DMS79 treated with DMSO at 0.1 percent for 48 hours (cell line): Measurements from ENCODE around the gene GK.
"Not testable (repeated sequence)": the region's sequence is repeated elsewhere in the genome, so short reads cannot be mapped to it uniquely, and the experiment has no call there.

Experiments used
- DNase-seq: peaks from one replicate; lab custom pipeline; 2025; lab: John Stamatoyannopoulos, UW

GK gene

GRCh38 chrX:30654386-30654785, 1.2 kb downstream of the GK start:
- DNase-seq, result not testable (repeated sequence)

GRCh38 chrX:30654989-30655607, 1.9 kb downstream of the GK start:
- DNase-seq, result no peak

- no peak for DNase-seq
These were observed 2.8 kb downstream of the GK start for GRCh38 chrX:30655991-30656390.

- no peak for DNase-seq
These were observed 4.3 kb downstream of the GK start for GRCh38 chrX:30657196-30658161.

GRCh38 chrX:30659421-30659820, 6.2 kb downstream of the GK start:
- DNase-seq, result no peak

- no peak for DNase-seq
These were observed 8.0 kb downstream of the GK start for GRCh38 chrX:30661228-30661627.

- DNase-seq, result no peak
These were observed 10.1 kb downstream of the GK start for GRCh38 chrX:30663322-30663721.

- DNase-seq, result no peak
These were observed 12.2 kb downstream of the GK start for GRCh38 chrX:30665471-30665870.

- DNase-seq, result no peak
These were observed 12.9 kb downstream of the GK start for GRCh38 chrX:30666094-30666493.

GRCh38 chrX:30668581-30668980, 15.4 kb downstream of the GK start:
- no peak for DNase-seq

- DNase-seq, result not testable (repeated sequence)
These were observed 18.0 kb downstream of the GK start for GRCh38 chrX:30671189-30671588.

GRCh38 chrX:30673127-30673796, 20.0 kb downstream of the GK start:
- no peak for DNase-seq

GRCh38 chrX:30673884-30674598, 20.8 kb downstream of the GK start:
- no peak for DNase-seq

- DNase-seq, result no peak
These were observed 21.6 kb downstream of the GK start for GRCh38 chrX:30674799-30675198.

- DNase-seq, result no peak
These were observed 26.1 kb downstream of the GK start for GRCh38 chrX:30679369-30679768.

- DNase-seq, result no peak
These were observed 27.4 kb downstream of the GK start for GRCh38 chrX:30680618-30681017.

GRCh38 chrX:30688641-30689040, 35.4 kb downstream of the GK start:
- no peak for DNase-seq

GRCh38 chrX:30689116-30689515, 35.9 kb downstream of the GK start:
- no peak for DNase-seq

- no peak for DNase-seq
These were observed 37.1 kb downstream of the GK start for GRCh38 chrX:30690330-30690729.

- DNase-seq, result no peak
These were observed 40.9 kb downstream of the GK start for GRCh38 chrX:30693999-30694650.

GRCh38 chrX:30702736-30703135, 49.5 kb downstream of the GK start:
- DNase-seq, result no peak
